AG09309 (cell line): ENCODE data around the gene OTOP2.
"Not testable (repeated sequence)": the region's sequence is repeated elsewhere in the genome, so short reads cannot be mapped to it uniquely, and the experiment has no call there.

Experiments used
- DNase-seq: peaks from one replicate; pipeline ENCODE4 v3.0.0-alpha.2; 2010; ENCODE audit warnings: low read depth
- H3K4me3 ChIP-seq: 2 replicates; pipeline ENCODE4 v1.5.1; 2011; ENCODE audit warnings: mild to moderate bottlenecking, low read depth, low read length, moderate library complexity; ENCODE audit not compliant: control insufficient read depth
- CTCF ChIP-seq: IDR thresholded peaks from 2 replicates; pipeline ENCODE4 v1.5.1; 2011; ENCODE audit warnings: mild to moderate bottlenecking, low read depth, low read length, inconsistent platforms; ENCODE audit not compliant: insufficient read depth, control insufficient read depth; ENCODE audit errors: missing control alignments

Gene OTOP2

GRCh38 chr17:74901353-74902135 is 22.5 kb upstream of the OTOP2 start:
- TF ChIP-seq CTCF, result no peak
- no peak for DNase-seq
- H3K4me3 ChIP-seq, result no peak overlapping the region

- no peak for TF ChIP-seq CTCF
- no peak overlapping the region for H3K4me3 ChIP-seq
- DNase-seq, result no peak
These were observed 21.0 kb upstream of the OTOP2 start for GRCh38 chr17:74903034-74903433.

GRCh38 chr17:74903671-74904070 is 20.4 kb upstream of the OTOP2 start:
- no peak for TF ChIP-seq CTCF
- H3K4me3 ChIP-seq, result no peak overlapping the region
- no peak for DNase-seq

- no peak for DNase-seq
- TF ChIP-seq CTCF, result no peak
- no peak overlapping the region for H3K4me3 ChIP-seq
These were observed 19.2 kb upstream of the OTOP2 start for GRCh38 chr17:74904687-74905409.

- H3K4me3 ChIP-seq, DNase-seq: not testable (repeated sequence)
These were observed 17.8 kb upstream of the OTOP2 start for GRCh38 chr17:74906214-74906793.

GRCh38 chr17:74907012-74907411 is 17.1 kb upstream of the OTOP2 start:
- H3K4me3 ChIP-seq, result no peak overlapping the region
- TF ChIP-seq CTCF, result no peak
- DNase-seq, result no peak

GRCh38 chr17:74909097-74909496 is 15.0 kb upstream of the OTOP2 start:
- not testable (repeated sequence) for DNase-seq, H3K4me3 ChIP-seq

GRCh38 chr17:74911423-74911822 is 12.7 kb upstream of the OTOP2 start:
- H3K4me3 ChIP-seq, DNase-seq: not testable (repeated sequence)
